ENCODE measurements around the gene CD300LF. TPM values are rescaled to one million over a fixed set of nuclear protein-coding genes. Genes with fewer than 3 reads are reported as not detected.

CD300LF gene
- total RNA-seq, 1 experiment from 2014 or later, result not detected

- Histone ChIP-seq H2AFZ (ENCODE audit: low read length) (no peak overlapping the region), H3K9me2 (replicated peaks; ENCODE audit: low read length) (no peaks in the 10 kb centered on the region), H3F3A (ENCODE audit: low read length, unreplicated experiment) (no peaks in the 10 kb centered on the region), H3K9me3 (ENCODE audit: low read length) (no peaks in the 10 kb centered on the region), H3K27ac (ENCODE audit: low read length) (no peak overlapping the region), H3K9ac (ENCODE audit: low read length) (no peak overlapping the region), H3K4me1 (ENCODE audit: insufficient read depth, low read length) (peaks cover 22% of the 10 kb centered on the region), H3K79me2 (ENCODE audit: low read length) (no peaks in the 10 kb centered on the region), H3K36me3 (ENCODE audit: low read depth, low read length) (no peaks in the 10 kb centered on the region), H3K4me2 (ENCODE audit: low read length) (no peak overlapping the region), H3K4me3 (ENCODE audit: low read length) (no peak overlapping the region), H3K27me3 (ENCODE audit: low read length) (peaks cover 42% of the 10 kb centered on the region), H4K20me1 (ENCODE audit: low read length) (no peaks in the 10 kb centered on the region)
- ATAC-seq, result no peak
- no peak for TF ChIP-seq EZH2phosphoT487 (IDR thresholded peaks at IDR 0.05; ENCODE audit: borderline replicate concordance, low read length)
- TF ChIP-seq CTCF (conservative IDR thresholded peaks at IDR 0.05; ENCODE audit: low read depth, low read length), result no peak
- no peak for TF ChIP-seq EZH2 (IDR thresholded peaks at IDR 0.05; ENCODE audit: low read length, unreplicated experiment)
- intact Hi-C loops (cut with micrococcal nuclease), result no loop called here
- no TSS peak for BruUV-seq (replicated peaks)
- CTCF ChIA-PET, result no interaction called here
- no peak for DNase-seq
- POLR2A ChIA-PET (ENCODE audit: unreplicated experiment), result no interaction called here
Observed at GRCh38 chr17:74740641-74741387, 28.1 kb upstream of the CD300LF start.

GRCh38 chr17:74740173-74740572 is 27.4 kb upstream of the CD300LF start:
- ChIA-PET POLR2A (ENCODE audit: unreplicated experiment) (no interaction called here), CTCF (no interaction called here)
- DNase-seq, result no peak
- H3K36me3 ChIP-seq (ENCODE audit: low read depth, low read length), result no peaks in the 10 kb centered on the region
- no peak overlapping the region for H3K4me3 ChIP-seq (ENCODE audit: low read length)
- H2AFZ ChIP-seq (ENCODE audit: low read length), result no peak overlapping the region
- no peaks in the 10 kb centered on the region for H4K20me1 ChIP-seq (ENCODE audit: low read length)
- ATAC-seq, result no peak
- H3K9ac ChIP-seq (ENCODE audit: low read length), result no peak overlapping the region
- TF ChIP-seq EZH2phosphoT487 (IDR thresholded peaks at IDR 0.05; ENCODE audit: borderline replicate concordance, low read length) (no peak), CTCF (conservative IDR thresholded peaks at IDR 0.05; ENCODE audit: low read depth, low read length) (no peak), EZH2 (IDR thresholded peaks at IDR 0.05; ENCODE audit: low read length, unreplicated experiment) (no peak)
- H3K79me2 ChIP-seq (ENCODE audit: low read length), result no peaks in the 10 kb centered on the region
- H3K4me1 ChIP-seq (ENCODE audit: insufficient read depth, low read length), result peaks cover 22% of the 10 kb centered on the region
- BruUV-seq (replicated peaks), result no TSS peak
- no peaks in the 10 kb centered on the region for H3K9me3 ChIP-seq (ENCODE audit: low read length)
- no peak overlapping the region for H3K27ac ChIP-seq (ENCODE audit: low read length)
- H3K9me2 ChIP-seq (replicated peaks; ENCODE audit: low read length), result no peaks in the 10 kb centered on the region
- peaks cover 49% of the 10 kb centered on the region for H3K27me3 ChIP-seq (ENCODE audit: low read length)
- H3K4me2 ChIP-seq (ENCODE audit: low read length), result no peak overlapping the region
- no peaks in the 10 kb centered on the region for H3F3A ChIP-seq (ENCODE audit: low read length, unreplicated experiment)
- intact Hi-C loops (cut with micrococcal nuclease), result no loop called here

- H3K9me3 ChIP-seq (ENCODE audit: low read length), result no peaks in the 10 kb centered on the region
- no peaks in the 10 kb centered on the region for H3F3A ChIP-seq (ENCODE audit: low read length, unreplicated experiment)
- DNase-seq, result no peak
- no peak overlapping the region for H2AFZ ChIP-seq (ENCODE audit: low read length)
- intact Hi-C loops (cut with micrococcal nuclease), result no loop called here
- no peak overlapping the region for H3K4me2 ChIP-seq (ENCODE audit: low read length)
- no peaks in the 10 kb centered on the region for H4K20me1 ChIP-seq (ENCODE audit: low read length)
- no peak overlapping the region for H3K9ac ChIP-seq (ENCODE audit: low read length)
- ChIA-PET POLR2A (ENCODE audit: unreplicated experiment) (no interaction called here), CTCF (interaction anchor here (3.5 kb wide), 1 partner anchor 82 kb away, joined by 53 read pairs; no protein-coding TSS in a partner anchor)
- TF ChIP-seq EZH2phosphoT487 (IDR thresholded peaks at IDR 0.05; ENCODE audit: borderline replicate concordance, low read length), result no peak
- no peak for TF ChIP-seq CTCF (conservative IDR thresholded peaks at IDR 0.05; ENCODE audit: low read depth, low read length)
- no peak for TF ChIP-seq EZH2 (IDR thresholded peaks at IDR 0.05; ENCODE audit: low read length, unreplicated experiment)
- no peak overlapping the region for H3K27ac ChIP-seq (ENCODE audit: low read length)
- no peak overlapping the region for H3K4me3 ChIP-seq (ENCODE audit: low read length)
- peaks cover 54% of the 10 kb centered on the region for H3K27me3 ChIP-seq (ENCODE audit: low read length)
- H3K9me2 ChIP-seq (replicated peaks; ENCODE audit: low read length), result no peaks in the 10 kb centered on the region
- no peaks in the 10 kb centered on the region for H3K79me2 ChIP-seq (ENCODE audit: low read length)
- H3K36me3 ChIP-seq (ENCODE audit: low read depth, low read length), result no peaks in the 10 kb centered on the region
- ATAC-seq, result no peak
- H3K4me1 ChIP-seq (ENCODE audit: insufficient read depth, low read length), result peaks cover 22% of the 10 kb centered on the region
- no TSS peak for BruUV-seq (replicated peaks)
Observed at GRCh38 chr17:74739227-74739831, 26.6 kb upstream of the CD300LF start.

All from PC-3 (cell line).